ENCODE data around the gene NES. TPM values are rescaled to one million over a fixed set of nuclear protein-coding genes. Genes with fewer than 3 reads are reported as not detected.

NES gene
- total RNA-seq, 1 experiment from 2014 or later: 8.4 TPM

GRCh38 chr1:156665539-156665938, 11.7 kb downstream of the NES start:
- Histone ChIP-seq H3K79me2 (ENCODE audit: insufficient read depth, low read length) (peaks cover 8% of the 10 kb centered on the region), H3K9me2 (ENCODE audit: insufficient read depth) (no peaks in the 10 kb centered on the region), H3K4me1 (ENCODE audit: control insufficient read depth in 1 of 2, insufficient read depth in 2 of 2, low read length in 2 of 2) (peaks cover 35 to 55% of the 10 kb centered on the region in 2 experiments), H3K4me3 (replicated peaks in 1 of 2; ENCODE audit: low read depth in 1 of 2, low read length in 2 of 2) (no peak overlapping the region), H3K4me2 (ENCODE audit: low read length) (peak overlapping the region; percentile 94; the same call in 1 of the 2 replicates), H3K27ac (ENCODE audit: low read depth, low read length) (no peak overlapping the region), H2AFZ (ENCODE audit: low read depth, low read length, poor library complexity, severe bottlenecking) (no peak overlapping the region), H4K20me1 (ENCODE audit: insufficient read depth) (no peaks in the 10 kb centered on the region), H3K9me3 (ENCODE audit: control insufficient read depth in 1 of 2, insufficient read depth in 1 of 2, low read depth in 1 of 2, low read length in 2 of 2) (no peaks in the 10 kb centered on the region), H3K9ac (ENCODE audit: low read length) (no peak overlapping the region), H3K27me3 (ENCODE audit: insufficient read depth, low read length) (no peaks in the 10 kb centered on the region), H3K36me3 (ENCODE audit: control insufficient read depth in 1 of 2, insufficient read depth in 2 of 2, low read length in 2 of 2) (no peaks in the 10 kb centered on the region)
- intact Hi-C loops (cut with micrococcal nuclease): no loop called here
- RAD21 ChIA-PET (ENCODE audit: low non-redundant PET in 1 of 2, low total read pairs in 2 of 2, uncharacterized antibody in 2 of 2, unreplicated experiment in 2 of 2): no interaction called here
- CTCF ChIA-PET: interaction anchor here (1.2 to 2.1 kb wide), 2 partner anchors 24 to 38 kb away, joined by 4 to 10 read pairs; no protein-coding TSS in a partner anchor
- no peak for TF ChIP-seq ELF1 (IDR thresholded peaks at IDR 0.05; ENCODE audit: borderline replicate concordance, low read depth)
- DNase-seq (ENCODE audit: low read depth, low spot score): no peak
- POLR2A ChIA-PET: interaction anchor here (0.7 kb wide), 1 partner anchor 10 kb away, joined by 3 read pairs; no protein-coding TSS in a partner anchor
- no TSS peak for BruUV-seq (replicated peaks)
- ATAC-seq: no peak

GRCh38 chr1:156664767-156665411, 12.3 kb downstream of the NES start:
- peak overlapping the region; percentile 94 for H3K4me2 ChIP-seq (ENCODE audit: low read length)
- no peaks in the 10 kb centered on the region for H3K9me2 ChIP-seq (ENCODE audit: insufficient read depth)
- no peak overlapping the region for H3K4me3 ChIP-seq (replicated peaks in 1 of 2; ENCODE audit: low read depth in 1 of 2, low read length in 2 of 2)
- peaks cover 35 to 60% of the 10 kb centered on the region in 2 experiments for H3K4me1 ChIP-seq (ENCODE audit: control insufficient read depth in 1 of 2, insufficient read depth in 2 of 2, low read length in 2 of 2)
- no peaks in the 10 kb centered on the region for H4K20me1 ChIP-seq (ENCODE audit: insufficient read depth)
- ChIA-PET CTCF (interaction anchor here (2.1 kb wide), 1 partner anchor 24 kb away, joined by 10 read pairs; no protein-coding TSS in a partner anchor), POLR2A (interaction anchor here (0.7 kb wide), 1 partner anchor 11 kb away, joined by 3 read pairs; no protein-coding TSS in a partner anchor), RAD21 (ENCODE audit: low non-redundant PET in 1 of 2, low total read pairs in 2 of 2, uncharacterized antibody in 2 of 2, unreplicated experiment in 2 of 2) (no interaction called here)
- no peak overlapping the region for H3K27ac ChIP-seq (ENCODE audit: low read depth, low read length)
- BruUV-seq (replicated peaks): no TSS peak
- no peak for DNase-seq (ENCODE audit: low read depth, low spot score)
- H3K36me3 ChIP-seq (ENCODE audit: control insufficient read depth in 1 of 2, insufficient read depth in 2 of 2, low read length in 2 of 2): no peaks in the 10 kb centered on the region
- H2AFZ ChIP-seq (ENCODE audit: low read depth, low read length, poor library complexity, severe bottlenecking): no peak overlapping the region
- no peak for ATAC-seq
- no peaks in the 10 kb centered on the region for H3K9me3 ChIP-seq (ENCODE audit: control insufficient read depth in 1 of 2, insufficient read depth in 1 of 2, low read depth in 1 of 2, low read length in 2 of 2)
- H3K9ac ChIP-seq (ENCODE audit: low read length): no peak overlapping the region; the same call in 1 of the 2 replicates
- H3K79me2 ChIP-seq (ENCODE audit: insufficient read depth, low read length): peaks cover 13% of the 10 kb centered on the region
- no peaks in the 10 kb centered on the region for H3K27me3 ChIP-seq (ENCODE audit: insufficient read depth, low read length)
- intact Hi-C loops (cut with micrococcal nuclease): no loop called here
- TF ChIP-seq ZNF274 (IDR thresholded peaks at IDR 0.05; ENCODE audit: low read depth, low read length) (no peak), ATF3 (IDR thresholded peaks at IDR 0.05) (no peak), SP1 (IDR thresholded peaks at IDR 0.05; ENCODE audit: low read depth) (no peak), ZBTB33 (IDR thresholded peaks at IDR 0.05; ENCODE audit: extremely low read depth, insufficient replicate concordance, low read length) (no peak), YY1 (IDR thresholded peaks at IDR 0.05; ENCODE audit: extremely low read depth, insufficient replicate concordance, low read depth, low read length) (no peak), POLR2AphosphoS5 (IDR thresholded peaks at IDR 0.05; ENCODE audit: low read depth, low read length) (no peak), CBX3 (IDR thresholded peaks at IDR 0.05; ENCODE audit: low read depth) (no peak), REST (IDR thresholded peaks at IDR 0.05; ENCODE audit: low read depth) (no peak), RAD21 (IDR thresholded peaks at IDR 0.05; ENCODE audit: low read depth) (no peak), FOSL1 (IDR thresholded peaks at IDR 0.05; ENCODE audit: low read depth) (no peak)
